Left lung (tissue), 10 donors: ENCODE data around the gene OTUB1. TPM values are rescaled to one million over a fixed set of nuclear protein-coding genes. Genes with fewer than 3 reads are reported as not detected.
A peak's percentile ranks its signal among the peaks of the same experiment; 100 is the strongest.

ENCODE experiments used
- ATAC-seq: fragments of 200-7000 bp; cut with Tn5 transposase; one replicate; pipeline ENCODE4 v1.9.1; 2020; ENCODE audit warnings: moderate library complexity
- DNase-seq, 4 donors: peaks; one replicate each; pipeline ENCODE4 v3.0.0-alpha.2; 2013 to 2020
- H3K27ac ChIP-seq, 2 donors: fragments of 200-600 bp; sonication (generic) in 1 of 2; one replicate each; pipeline versions ENCODE4 v1.5.0 to v1.8.0; 2020 to 2021
- H3K27me3 ChIP-seq, 2 donors: fragments of 200-600 bp; sonication (generic) in 1 of 2; one replicate each; pipeline versions ENCODE4 v1.5.0 to v1.8.0; 2020 to 2021
- H3K36me3 ChIP-seq, 2 donors: fragments of 200-600 bp; sonication (generic) in 1 of 2; one replicate each; pipeline versions ENCODE4 v1.5.0 to v1.8.0; 2020 to 2021
- H3K4me1 ChIP-seq, 2 donors: fragments of 200-600 bp; one replicate each; pipeline ENCODE4 v1.8.0; 2021
- H3K4me3 ChIP-seq, 2 donors: fragments of 200-600 bp; sonication (generic) in 1 of 2; one replicate each; pipeline versions ENCODE4 v1.5.0 to v1.8.0; 2020 to 2021; ENCODE audit warnings: mild to moderate bottlenecking in 1 of 2
- H3K9me3 ChIP-seq, 2 donors: fragments of 200-600 bp; sonication (generic) in 1 of 2; one replicate each; pipeline versions ENCODE4 v1.5.0 to v1.8.0; 2020 to 2021
- CTCF ChIP-seq, 2 donors: fragments of 200-600 bp; sonication (generic) in 1 of 2; IDR thresholded peaks; one replicate each; pipeline versions ENCODE4 v1.5.0 to v1.8.0; 2021; ENCODE audit warnings: antibody characterized with exemption in 2 of 2
- intact Hi-C, 2 donors: fragments of 100-400 bp; cut with DNase I; formaldehyde crosslinking; loops; one replicate each; pipeline versions ENCODE4 v1.11.2 to v1.14.2; 2022
- polyA plus RNA-seq, 6 donors: library from polyadenylated mRNA; unstranded; fragments of 120-200 nt; gene quantifications; one replicate each; pipeline ENCODE4 v1.2.1, GENCODE V29; 2013; ENCODE audit not compliant: insufficient read length in 6 of 6
- total RNA-seq, 2 donors: library from RNA; stranded (reverse); fragmentation: NEBNext Ultra II Directional; extraction: Animal tissue kit (Norgen Biotek cat#: 25700); gene quantifications; one replicate each; pipeline ENCODE4 v1.2.1, GENCODE V29; 2021
- donor health status: DM: no; HTN: yes; CAD: no.
- donor health status: DM: no; HTN: no; CAD: no.

Gene OTUB1
- total and polyA plus RNA-seq, 8 donors, result 65.0 to 94.8 (median 83.1) TPM

GRCh38 chr11:64035081-64035524 lies 48.9 kb downstream of the OTUB1 start:
- no peak for TF ChIP-seq CTCF (IDR thresholded peaks at IDR 0.05)
- Histone ChIP-seq H3K36me3 (no peaks in the 10 kb centered on the region), H3K27me3 (peaks cover 36 to 71% of the 10 kb centered on the region in 2 donors), H3K27ac (no peak overlapping the region), H3K4me3 (no peak overlapping the region), H3K4me1 (peaks cover 0 to 18% of the 10 kb centered on the region in 2 donors), H3K9me3 (no peaks in the 10 kb centered on the region)
- intact Hi-C loops, result no loop called here
- DNase-seq, result no peak
- no peak for ATAC-seq

GRCh38 chr11:64035576-64035975 lies 49.3 kb downstream of the OTUB1 start, which contains the start of gene FLRT1:
Gene FLRT1 (plus strand): TSS chr11:64035931. CDS start chr11:64116268, 80,337 bp downstream.
- DNase-seq (no peak), ATAC-seq (no peak)
- Histone ChIP-seq H3K36me3 (no peaks in the 10 kb centered on the region), H3K27ac (no peak within 1 kb of the TSS), H3K27me3 (peaks cover 36 to 71% of the 10 kb centered on the region in 2 donors), H3K9me3 (no peaks in the 10 kb centered on the region), H3K4me3 (peak within 1 kb of the TSS; percentile 5 to 24), H3K4me1 (peaks cover 0 to 18% of the 10 kb centered on the region in 2 donors)
- intact Hi-C loops, result no loop called here
- TF ChIP-seq CTCF (IDR thresholded peaks at IDR 0.05), result no peak

DNA sequence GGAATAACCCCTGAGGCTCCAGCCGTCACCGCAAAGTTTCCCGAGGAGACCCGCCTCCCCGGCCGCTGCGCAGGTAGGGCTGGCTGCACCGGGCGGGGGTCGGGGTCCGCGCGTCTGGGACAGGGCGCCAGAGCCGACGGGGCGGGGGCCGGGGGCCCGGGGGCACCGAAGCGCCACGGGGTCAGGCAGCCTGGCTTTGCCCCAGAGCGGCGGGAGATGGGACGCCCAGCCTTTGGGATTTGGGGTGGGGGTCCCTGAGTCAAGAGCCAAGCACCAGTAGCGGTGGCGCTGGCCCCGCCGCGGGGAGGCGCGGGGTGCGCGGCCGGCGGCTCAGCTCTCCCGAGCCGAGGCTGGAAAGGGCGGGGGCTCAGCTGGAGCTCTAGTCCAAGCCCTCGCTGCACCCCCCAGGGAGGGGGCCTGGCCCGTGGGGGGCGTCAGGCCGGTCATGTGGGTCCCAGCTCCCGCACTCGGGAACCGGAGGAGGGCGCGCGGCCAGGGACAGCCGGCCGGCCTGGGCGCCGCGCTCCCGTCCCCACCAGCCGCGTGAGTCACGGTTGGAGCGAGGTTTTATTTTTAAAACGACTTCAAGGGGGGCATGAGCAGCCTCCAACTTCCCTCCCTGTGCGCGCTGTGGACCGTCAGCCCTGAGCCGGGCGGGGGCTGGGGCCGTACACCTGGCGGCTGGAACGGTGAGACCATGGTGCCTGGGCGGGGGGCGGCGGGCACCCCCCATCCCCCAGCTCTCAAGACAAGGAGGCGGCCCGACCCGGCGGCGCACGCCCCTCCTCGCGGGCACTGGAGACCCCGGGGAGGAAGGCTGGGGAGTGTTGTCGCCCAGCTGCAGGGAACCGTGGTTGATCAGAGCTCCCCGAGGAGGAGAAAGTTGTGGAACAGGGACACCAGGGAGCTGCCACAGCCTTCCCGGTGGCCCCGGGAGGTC lies 50.1 kb downstream of the OTUB1 start:
- Histone ChIP-seq H3K36me3 (no peaks in the 10 kb centered on the region), H3K4me3 (peak overlapping the region; percentile 5 to 24), H3K9me3 (no peaks in the 10 kb centered on the region), H3K27me3 (peaks cover 36 to 71% of the 10 kb centered on the region in 2 donors), H3K4me1 (peaks cover 0 to 18% of the 10 kb centered on the region in 2 donors), H3K27ac (no peak overlapping the region)
- intact Hi-C loops, result no loop called here
- DNase-seq (peak in 1 of 4 donors; percentile 57), ATAC-seq (peak; percentile 47)
- no peak for TF ChIP-seq CTCF (IDR thresholded peaks at IDR 0.05)

DNA sequence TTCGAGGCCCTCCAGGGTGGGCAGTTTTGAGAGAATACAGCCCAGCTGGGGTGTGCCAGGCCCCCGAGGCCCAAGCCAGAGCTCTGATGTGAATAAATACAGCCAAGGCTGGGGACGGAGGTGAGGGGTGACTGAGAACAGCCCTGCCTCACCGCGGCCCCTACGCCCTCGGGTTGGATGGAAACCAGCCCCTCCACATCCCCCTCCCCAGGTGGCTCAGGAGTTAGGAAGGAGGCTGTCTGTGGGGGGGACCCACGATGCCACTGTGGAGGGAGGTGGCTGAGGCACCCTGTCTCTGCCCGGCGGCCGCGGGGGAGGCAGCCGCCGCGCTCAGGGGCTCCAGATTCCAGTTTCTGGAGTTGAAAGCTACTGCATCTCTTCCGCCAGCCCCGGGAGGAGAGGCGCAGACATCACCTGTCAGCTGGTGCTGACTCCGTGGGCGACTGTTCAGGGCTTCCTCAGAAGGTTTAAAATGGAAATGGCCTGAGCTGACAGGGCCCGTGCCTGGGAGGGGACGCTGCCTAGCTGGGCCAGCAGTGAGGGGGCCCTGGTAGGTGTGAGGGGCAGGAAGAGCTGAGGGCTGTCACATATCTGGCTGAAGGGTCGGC lies 50.9 kb downstream of the OTUB1 start:
- ATAC-seq (no peak), DNase-seq (no peak)
- Histone ChIP-seq H3K4me1 (peaks cover 0 to 18% of the 10 kb centered on the region in 2 donors), H3K27ac (no peak overlapping the region), H3K36me3 (no peaks in the 10 kb centered on the region), H3K27me3 (peaks cover 36 to 71% of the 10 kb centered on the region in 2 donors), H3K9me3 (no peaks in the 10 kb centered on the region), H3K4me3 (no peak overlapping the region)
- no peak for TF ChIP-seq CTCF (IDR thresholded peaks at IDR 0.05)
- intact Hi-C loops, result no loop called here

GRCh38 chr11:64038500-64038899 lies 52.3 kb downstream of the OTUB1 start:
- ATAC-seq (no peak), DNase-seq (no peak)
- Histone ChIP-seq H3K4me1 (peaks cover 0 to 18% of the 10 kb centered on the region in 2 donors), H3K27ac (no peak overlapping the region), H3K27me3 (peaks cover 36 to 58% of the 10 kb centered on the region in 2 donors), H3K36me3 (no peaks in the 10 kb centered on the region), H3K4me3 (no peak overlapping the region), H3K9me3 (no peaks in the 10 kb centered on the region)
- no peak for TF ChIP-seq CTCF (IDR thresholded peaks at IDR 0.05)
- intact Hi-C loops, result no loop called here
